Activated T-helper 1 cell treated with anti-CD3 and anti-CD28 coated beads, Interleukin-12 subunit alpha, Interleukin-12 subunit beta, Interleukin-2, Interleukin-4 antibody, amounts not matched to agents 30 ng/mL and 10 ng/mL and 1 ng/mL, durations not matched to agents 14 hours and 24 hours and 36 hours (primary cell): ENCODE measurements around the gene TRIM9. TPM values are rescaled to one million over a fixed set of nuclear protein-coding genes. Genes with fewer than 3 reads are reported as not detected.

Experiments used
- DNase-seq: peaks from one replicate; pipeline ENCODE4 v3.0.0; 2021; ENCODE audit warnings: low spot score
- H3K27ac Mint-ChIP-seq: one replicate; pipeline ENCODE4 v1.8.0; 2021; ENCODE audit warnings: mild to moderate bottlenecking, mixed read lengths
- H3K27me3 Mint-ChIP-seq: one replicate; pipeline ENCODE4 v1.8.0; 2022; ENCODE audit warnings: mild to moderate bottlenecking, moderate library complexity, mixed read lengths; ENCODE audit not compliant: insufficient read depth
- H3K36me3 Mint-ChIP-seq: one replicate; pipeline ENCODE4 v1.8.0; 2021; ENCODE audit warnings: low read depth, mixed read lengths
- H3K4me1 Mint-ChIP-seq: one replicate; pipeline ENCODE4 v1.8.0; 2021; ENCODE audit warnings: low read depth, mixed read lengths
- H3K4me3 Mint-ChIP-seq: one replicate; pipeline ENCODE4 v1.8.0; 2021; ENCODE audit warnings: mild to moderate bottlenecking, moderate library complexity, mixed read lengths
- H3K9me3 Mint-ChIP-seq: one replicate; pipeline ENCODE4 v1.8.0; 2021; ENCODE audit warnings: mixed read lengths
- intact Hi-C: fragments of 100-400 bp; cut with micrococcal nuclease; formaldehyde crosslinking; loops from one replicate; pipeline ENCODE4 v1.15.1; 2024
- total RNA-seq: library from RNA; stranded (reverse); gene quantifications from 2 replicates; pipeline ENCODE4 v1.2.3, GENCODE V29; 2022

The TRIM9 gene
- total RNA-seq, 1 donor from 2014 or later = 0.31 TPM

DNA sequence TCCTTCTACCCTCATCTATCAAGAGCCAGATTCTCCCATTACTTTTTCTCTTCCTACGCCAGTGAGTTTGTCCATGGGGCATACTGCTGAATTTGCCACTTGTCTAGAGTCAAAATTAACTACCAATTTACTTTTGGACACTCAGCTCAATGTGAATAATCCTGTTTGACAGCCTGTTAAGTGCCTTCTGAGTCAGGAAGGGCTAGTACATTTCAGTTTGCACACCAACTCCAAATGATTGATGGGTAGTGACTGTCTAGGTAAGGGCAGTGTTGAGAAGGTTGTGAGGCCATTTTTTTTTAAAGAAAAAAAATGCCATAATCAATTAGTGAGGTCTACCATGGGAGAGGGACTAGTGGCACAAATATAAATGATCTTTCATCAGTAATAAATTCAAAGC, 21.8 kb upstream of the TRIM9 start:
- H3K4me1 Mint-ChIP-seq = no peaks in the 10 kb centered on the region
- no peak overlapping the region for H3K4me3 Mint-ChIP-seq
- intact Hi-C loops = no loop called here
- peaks cover 2% of the 10 kb centered on the region for H3K27me3 Mint-ChIP-seq
- DNase-seq = no peak
- H3K36me3 Mint-ChIP-seq = no peaks in the 10 kb centered on the region
- H3K27ac Mint-ChIP-seq = no peak overlapping the region
- no peaks in the 10 kb centered on the region for H3K9me3 Mint-ChIP-seq

DNA sequence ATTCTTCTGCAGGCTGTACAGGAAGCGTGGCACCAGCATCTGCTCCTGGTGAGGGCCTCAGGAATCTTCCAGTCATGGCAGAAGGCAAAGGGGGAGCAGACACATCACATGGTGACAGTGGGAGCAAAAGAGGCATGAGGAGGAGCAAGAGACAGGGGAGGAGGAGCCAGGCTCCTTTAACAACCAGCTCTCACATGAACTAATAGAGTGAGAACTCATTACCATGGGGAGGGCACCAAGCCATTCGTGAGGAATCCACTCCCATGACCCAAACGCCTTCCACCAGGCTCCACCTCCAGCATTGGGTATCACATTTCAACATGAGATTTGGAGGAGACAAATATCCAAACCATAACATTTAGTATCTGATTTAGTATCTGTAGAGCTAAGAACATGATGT, 14.7 kb upstream of the TRIM9 start:
- H3K27ac Mint-ChIP-seq = no peak overlapping the region
- H3K27me3 Mint-ChIP-seq = peaks cover 6% of the 10 kb centered on the region
- intact Hi-C loops = no loop called here
- H3K4me3 Mint-ChIP-seq = no peak overlapping the region
- H3K9me3 Mint-ChIP-seq = no peaks in the 10 kb centered on the region
- no peaks in the 10 kb centered on the region for H3K36me3 Mint-ChIP-seq
- no peak for DNase-seq
- H3K4me1 Mint-ChIP-seq = no peaks in the 10 kb centered on the region

DNA sequence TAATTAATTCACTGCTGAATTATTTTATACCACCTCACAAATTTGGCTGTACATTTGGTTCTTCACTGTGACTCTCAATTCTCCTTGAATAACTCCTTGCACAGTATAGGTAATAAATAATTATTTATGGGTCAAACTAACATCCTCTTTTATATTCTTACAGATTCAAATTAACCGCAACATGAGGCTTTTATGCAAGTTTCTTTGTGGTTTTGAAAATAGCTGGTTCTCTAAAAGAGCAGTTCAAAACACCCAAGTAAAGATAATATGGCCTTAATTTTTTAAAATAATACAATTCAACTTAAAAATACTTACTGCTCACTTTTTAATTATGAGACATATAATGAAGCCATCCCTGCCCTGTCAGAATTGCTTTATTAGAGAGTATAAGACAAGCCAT, 12.9 kb upstream of the TRIM9 start:
- no peak for DNase-seq
- intact Hi-C loops = no loop called here
- Mint-ChIP-seq H3K27ac (no peak overlapping the region), H3K27me3 (peaks cover 11% of the 10 kb centered on the region), H3K4me1 (no peaks in the 10 kb centered on the region), H3K9me3 (no peaks in the 10 kb centered on the region), H3K36me3 (no peaks in the 10 kb centered on the region), H3K4me3 (no peak overlapping the region)

- Mint-ChIP-seq H3K4me1 (no peaks in the 10 kb centered on the region), H3K4me3 (no peak overlapping the region), H3K27ac (no peak overlapping the region), H3K36me3 (no peaks in the 10 kb centered on the region), H3K9me3 (no peaks in the 10 kb centered on the region), H3K27me3 (peaks cover 21% of the 10 kb centered on the region)
- intact Hi-C loops = no loop called here
- no peak for DNase-seq
Observed at GRCh38 chr14:51104467-51104866, 9.6 kb upstream of the TRIM9 start.

- intact Hi-C loops = loop anchor here (5.0 to 10.0 kb wide), 3 partner anchors 142 to 1455 kb away; partner anchors contain the start of genes GPR137C, RTRAF and TXNDC16
- peaks cover 1% of the 10 kb centered on the region for H3K36me3 Mint-ChIP-seq
Observed at GRCh38 chr14:51097287-51097686, 2.4 kb upstream of the TRIM9 start.

DNA sequence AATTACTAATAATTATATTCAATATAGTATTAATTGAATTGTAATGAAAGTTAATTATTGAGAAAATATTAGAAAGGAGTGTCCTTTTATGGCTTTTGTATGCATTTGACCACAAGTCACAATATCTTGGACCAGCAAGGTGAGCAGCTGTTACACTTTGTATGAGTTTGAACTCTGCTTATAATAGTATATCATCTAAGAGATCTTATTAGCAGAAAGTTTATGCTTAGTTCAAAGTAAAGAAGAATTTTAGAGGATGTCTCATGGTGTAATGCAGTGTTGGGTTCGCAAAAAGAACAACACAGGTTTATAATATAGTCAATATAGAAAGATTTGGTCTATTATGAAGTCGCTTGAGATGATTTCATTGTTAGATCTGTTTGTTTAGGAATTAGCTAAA, 2.0 kb upstream of the TRIM9 start:
- no peak overlapping the region for H3K4me3 Mint-ChIP-seq
- H3K36me3 Mint-ChIP-seq = peaks cover 1% of the 10 kb centered on the region
- H3K27ac Mint-ChIP-seq = no peak overlapping the region
- DNase-seq = no peak
- H3K4me1 Mint-ChIP-seq = peaks cover 11% of the 10 kb centered on the region
- H3K27me3 Mint-ChIP-seq = peaks cover 57% of the 10 kb centered on the region
- H3K9me3 Mint-ChIP-seq = no peaks in the 10 kb centered on the region
- intact Hi-C loops = loop anchor here (5.0 to 10.0 kb wide), 3 partner anchors 142 to 1455 kb away; partner anchors contain the start of genes GPR137C, RTRAF and TXNDC16

More at GRCh38 chr14:51097287-51097686, 2.4 kb upstream of the TRIM9 start:
- peaks cover 11% of the 10 kb centered on the region for H3K4me1 Mint-ChIP-seq
- no peak overlapping the region for H3K4me3 Mint-ChIP-seq
- H3K9me3 Mint-ChIP-seq = no peaks in the 10 kb centered on the region
- H3K27ac Mint-ChIP-seq = no peak overlapping the region
- peaks cover 60% of the 10 kb centered on the region for H3K27me3 Mint-ChIP-seq
- no peak for DNase-seq

DNA sequence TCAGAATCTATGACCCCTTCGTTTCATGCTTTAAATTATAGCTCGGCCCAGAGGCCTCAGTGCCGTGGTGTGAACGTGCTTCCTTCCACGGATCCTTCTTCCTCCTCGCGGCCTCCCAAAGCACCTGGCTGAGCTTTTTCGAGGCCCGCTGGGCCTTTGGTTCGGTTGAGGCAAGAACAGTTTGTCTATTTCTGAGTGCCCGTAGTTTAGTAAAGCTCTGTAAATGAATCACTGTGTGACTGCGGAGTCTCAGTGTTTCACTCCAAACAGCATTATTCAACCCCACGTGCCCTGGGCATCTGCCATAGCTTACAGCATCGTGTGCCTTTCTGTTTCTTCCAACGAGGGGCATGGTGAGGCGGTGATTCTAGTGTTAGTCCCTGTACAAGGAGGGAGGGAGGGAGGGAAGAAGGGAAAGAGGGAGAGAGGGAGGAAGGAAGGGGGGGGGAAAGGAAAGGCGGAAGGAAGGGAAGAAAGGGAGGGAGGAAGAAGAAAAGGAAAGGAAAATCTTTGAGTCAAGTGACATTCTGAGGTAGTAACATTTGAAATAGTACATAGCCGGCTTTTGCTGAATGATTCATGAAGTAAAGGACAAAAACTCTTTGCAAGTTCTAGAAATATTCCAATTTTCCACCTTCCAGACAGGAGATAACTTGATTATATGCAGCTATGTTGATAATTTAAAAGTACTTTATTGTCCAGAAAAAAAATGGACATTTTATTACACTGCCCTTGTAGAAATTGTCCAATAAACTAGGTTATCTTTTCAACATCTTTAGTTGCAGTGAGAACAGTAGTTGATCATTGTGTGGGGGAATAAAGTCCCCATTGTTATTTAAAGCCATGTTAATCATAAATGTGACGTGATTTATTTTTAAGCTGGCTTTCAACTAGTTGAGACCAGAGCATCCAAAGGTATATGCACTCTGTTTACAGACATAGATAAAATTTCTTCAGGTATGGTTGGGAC, 1.2 kb upstream of the TRIM9 start:
- DNase-seq = no peak
- H3K4me3 Mint-ChIP-seq = peak overlapping the region; percentile 88
- intact Hi-C loops = loop anchor here (1.0 to 10.0 kb wide), 5 partner anchors 141 to 1456 kb away; partner anchors contain the start of genes GPR137C, RTRAF, TMX1 and TXNDC16
- H3K36me3 Mint-ChIP-seq = peaks cover 1% of the 10 kb centered on the region
- no peak overlapping the region for H3K27ac Mint-ChIP-seq
- peaks cover 11% of the 10 kb centered on the region for H3K4me1 Mint-ChIP-seq
- peaks cover 57% of the 10 kb centered on the region for H3K27me3 Mint-ChIP-seq
- H3K9me3 Mint-ChIP-seq = no peaks in the 10 kb centered on the region

GRCh38 chr14:51094282-51094821, 553 bp downstream of the TRIM9 start:
- no peak for DNase-seq
- Mint-ChIP-seq H3K27ac (no peak overlapping the region), H3K4me3 (peak overlapping the region; percentile 88), H3K27me3 (peaks cover 49% of the 10 kb centered on the region), H3K4me1 (peaks cover 11% of the 10 kb centered on the region), H3K9me3 (no peaks in the 10 kb centered on the region), H3K36me3 (peaks cover 1% of the 10 kb centered on the region)
- intact Hi-C loops = loop anchor here (5.0 to 10.0 kb wide), 4 partner anchors 123 to 890 kb away; partner anchors contain the start of gene RTRAF

- Mint-ChIP-seq H3K9me3 (no peaks in the 10 kb centered on the region), H3K27ac (no peak overlapping the region), H3K4me1 (peaks cover 11% of the 10 kb centered on the region), H3K4me3 (peak overlapping the region; percentile 88), H3K36me3 (peaks cover 1% of the 10 kb centered on the region), H3K27me3 (peaks cover 45% of the 10 kb centered on the region)
- DNase-seq = peak; percentile 22
- intact Hi-C loops = loop anchor here (5.0 to 10.0 kb wide), 4 partner anchors 124 to 891 kb away; partner anchors contain the start of gene RTRAF
Observed at GRCh38 chr14:51093371-51094281, 1.3 kb downstream of the TRIM9 start.

GRCh38 chr14:51092965-51093364, 1.9 kb downstream of the TRIM9 start:
- H3K9me3 Mint-ChIP-seq = no peaks in the 10 kb centered on the region
- H3K4me1 Mint-ChIP-seq = peaks cover 11% of the 10 kb centered on the region
- peaks cover 45% of the 10 kb centered on the region for H3K27me3 Mint-ChIP-seq
- DNase-seq = no peak
- intact Hi-C loops = loop anchor here (5.0 to 10.0 kb wide), 4 partner anchors 124 to 892 kb away; partner anchors contain the start of gene RTRAF
- H3K4me3 Mint-ChIP-seq = no peak overlapping the region
- H3K36me3 Mint-ChIP-seq = peaks cover 1% of the 10 kb centered on the region
- no peak overlapping the region for H3K27ac Mint-ChIP-seq

DNA sequence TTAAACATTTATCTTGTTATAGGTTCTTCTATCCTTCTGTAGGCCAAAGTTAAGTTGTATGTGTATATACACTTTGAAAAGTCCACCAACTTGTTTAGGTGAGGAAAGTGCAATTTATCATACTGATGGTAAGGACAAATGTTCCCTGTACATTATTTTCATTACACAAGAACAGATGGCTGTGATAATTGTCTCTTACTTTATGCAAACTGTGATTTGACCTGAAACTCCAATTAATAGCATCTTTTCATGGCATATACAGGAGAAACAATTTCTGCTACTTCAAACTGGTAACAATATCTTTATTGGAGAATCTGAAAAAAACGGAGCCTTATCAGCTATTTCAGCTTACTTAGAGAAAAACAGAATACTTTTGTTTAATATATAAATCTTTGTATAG, 5.6 kb downstream of the TRIM9 start:
- no peak for DNase-seq
- Mint-ChIP-seq H3K9me3 (no peaks in the 10 kb centered on the region), H3K36me3 (no peaks in the 10 kb centered on the region), H3K27me3 (peaks cover 22% of the 10 kb centered on the region), H3K4me1 (peaks cover 6% of the 10 kb centered on the region), H3K27ac (no peak overlapping the region), H3K4me3 (no peak overlapping the region)
- intact Hi-C loops = no loop called here

- intact Hi-C loops = no loop called here
- Mint-ChIP-seq H3K4me3 (no peak overlapping the region), H3K27ac (no peak overlapping the region), H3K27me3 (peaks cover 10% of the 10 kb centered on the region), H3K36me3 (no peaks in the 10 kb centered on the region), H3K9me3 (no peaks in the 10 kb centered on the region), H3K4me1 (peaks cover 6% of the 10 kb centered on the region)
- no peak for DNase-seq
Observed at GRCh38 chr14:51087031-51087441, 7.9 kb downstream of the TRIM9 start.
